T-cell (primary cell): ENCODE results near the gene ARL8A. TPM values are rescaled to one million over a fixed set of nuclear protein-coding genes. Genes with fewer than 3 reads are reported as not detected.
A peak's percentile ranks its signal among the peaks of the same experiment; 100 is the strongest.

Experiments
- ATAC-seq, 4 experiments: fragments of 200-7000 bp in 3 of 4; fragments of 150-1000 bp in 1 of 4; cut with Tn5 transposase; replicated peaks in 1 of 4; 1 replicate in 3 of 4; 2 replicates in 1 of 4; pipeline ENCODE4 v1.10.0; 2021; ENCODE audit warnings: moderate library complexity in 3 of 4, mild to moderate bottlenecking in 2 of 4, moderate number of reproducible peaks in 1 of 4
- CTCF ChIA-PET, 2 donors: fragments of 300-600 bp; sonication (Branson Sonifier 250); formaldehyde crosslinking; loops; one replicate each; lab custom pipeline; 2022; ENCODE audit warnings: antibody characterized with exemption in 2 of 2; lab: Charles Lee
- POLR2A ChIA-PET, 2 donors: fragments of 300-600 bp; sonication (Branson Sonifier 250); formaldehyde crosslinking; loops; one replicate each; lab custom pipeline; 2022; ENCODE audit warnings: antibody characterized with exemption in 2 of 2; lab: Charles Lee
- DNase-seq, 35 experiments: peaks; one replicate each; pipeline versions ENCODE4 v3.0.0 to v3.0.0-alpha.2; 2013 to 2023
- H3K27ac ChIP-seq: one replicate; pipeline ENCODE4 v1.5.1; 2013; ENCODE audit warnings: low read length
- H3K27me3 ChIP-seq, 2 experiments: replicated peaks in 1 of 2; 1 replicate in 1 of 2; 2 replicates in 1 of 2; pipeline versions ENCODE4 v1.6.1 to v1.7.0; 2013; ENCODE audit warnings: low read length in 1 of 2, mixed read lengths in 1 of 2; ENCODE audit not compliant: control insufficient read depth in 2 of 2, insufficient read depth in 2 of 2; ENCODE audit errors: extremely low read depth in 1 of 2
- H3K36me3 ChIP-seq, 2 donors: 1 replicate in 1 of 2; 2 replicates in 1 of 2; pipeline versions ENCODE4 v1.6.1 to v1.7.0; 2013; ENCODE audit warnings: low read length in 1 of 2; ENCODE audit not compliant: control insufficient read depth in 2 of 2, insufficient read depth in 1 of 2; ENCODE audit errors: extremely low read depth in 1 of 2
- H3K4me1 ChIP-seq, 2 experiments: 1 replicate in 1 of 2; 2 replicates in 1 of 2; pipeline versions ENCODE4 v1.6.1 to v1.7.0; 2013; ENCODE audit warnings: low read length in 2 of 2, mixed read lengths in 1 of 2; ENCODE audit not compliant: insufficient read depth in 2 of 2, control insufficient read depth in 1 of 2; ENCODE audit errors: extremely low read depth in 1 of 2
- H3K4me3 ChIP-seq, 2 donors: 1 replicate in 1 of 2; 2 replicates in 1 of 2; pipeline versions ENCODE4 v1.5.1 to v1.7.0; 2013; ENCODE audit warnings: mild to moderate bottlenecking in 2 of 2, low read length in 1 of 2, moderate library complexity in 1 of 2; ENCODE audit not compliant: control insufficient read depth in 1 of 2; ENCODE audit errors: extremely low read depth in 1 of 2
- H3K9me3 ChIP-seq: 2 replicates; pipeline ENCODE4 v1.7.0; 2013
- H3K27ac Mint-ChIP-seq, 2 donors: one replicate each; pipeline ENCODE4 v1.8.0; 2020 to 2021; ENCODE audit warnings: mild to moderate bottlenecking in 2 of 2, mixed read lengths in 2 of 2
- H3K27me3 Mint-ChIP-seq, 2 donors: one replicate each; pipeline ENCODE4 v1.8.0; 2021 to 2022; ENCODE audit warnings: mixed read lengths in 2 of 2
- H3K36me3 Mint-ChIP-seq: one replicate; pipeline ENCODE4 v1.8.0; 2021; ENCODE audit warnings: mixed read lengths
- H3K4me1 Mint-ChIP-seq, 3 donors: one replicate each; pipeline ENCODE4 v1.8.0; 2020 to 2022; ENCODE audit warnings: mixed read lengths in 3 of 3, mild to moderate bottlenecking in 1 of 3
- H3K4me3 Mint-ChIP-seq, 3 donors: one replicate each; pipeline ENCODE4 v1.8.0; 2020 to 2022; ENCODE audit warnings: mild to moderate bottlenecking in 3 of 3, mixed read lengths in 3 of 3, moderate library complexity in 3 of 3
- H3K9me3 Mint-ChIP-seq, 3 donors: one replicate each; pipeline ENCODE4 v1.8.0; 2020 to 2022; ENCODE audit warnings: mixed read lengths in 3 of 3
- WGBS: methylation state at CpG from one replicate; pipeline ENCODE4 v1.1.5; 2013; ENCODE audit warnings: missing lambda C conversion rate; ENCODE audit not compliant: insufficient coverage; 5-methylcytosine and 5-hydroxymethylcytosine counted together
- total RNA-seq, 35 experiments: library from RNA in 6 of 35; stranded (reverse) in 6 of 35; fragments of 120-200 nt in 1 of 35; gene quantifications; one replicate each; pipeline versions ENCODE4 v1.2.1 to v1.2.4 and lab custom pipeline; 2013 to 2026

The ARL8A gene
- total RNA-seq, 5 donors from 2014 or later (not counting 1 experiment from before 2014, with no cell fraction given) = 37.8 to 70.2 (median 50.9) TPM

- H3K4me1 ChIP-seq = no peaks in the 10 kb centered on the region
- DNase-seq (no peak), ATAC-seq (no peak)
- no peaks in the 10 kb centered on the region for H3K9me3 Mint-ChIP-seq
- H3K27me3 ChIP-seq = peaks cover 0 to 9% of the 10 kb centered on the region in 2 experiments
- no peak overlapping the region for H3K27ac ChIP-seq
- H3K4me1 Mint-ChIP-seq = no peaks in the 10 kb centered on the region
- POLR2A ChIA-PET = no interaction called here
- no peak overlapping the region for H3K27ac Mint-ChIP-seq
- H3K4me3 Mint-ChIP-seq = no peak overlapping the region
- H3K27me3 Mint-ChIP-seq = no peaks in the 10 kb centered on the region
- H3K9me3 ChIP-seq = no peaks in the 10 kb centered on the region
- H3K4me3 ChIP-seq = no peak overlapping the region
- no peaks in the 10 kb centered on the region for H3K36me3 Mint-ChIP-seq
- WGBS = 95% methylated on average over 27 of the region's 29 CpGs
- CTCF ChIA-PET = interaction anchor here in 1 of 2 donors (0.8 to 1.0 kb wide), 3 partner anchors 17 to 42 kb away, joined by 3 to 4 read pairs (median 3); partner anchors contain the start of gene PTPN7
- H3K36me3 ChIP-seq = no peaks in the 10 kb centered on the region
Observed at GRCh38 chr1:202176949-202177927, 32.7 kb upstream of the ARL8A start.

GRCh38 chr1:202173993-202174392 lies 29.5 kb upstream of the ARL8A start:
- Histone ChIP-seq H3K4me1 (peaks cover 0 to 10% of the 10 kb centered on the region in 2 experiments), H3K27ac (no peak overlapping the region), H3K27me3 (peaks cover 0 to 8% of the 10 kb centered on the region in 2 experiments), H3K4me3 (no peak overlapping the region), H3K9me3 (no peaks in the 10 kb centered on the region), H3K36me3 (no peaks in the 10 kb centered on the region)
- CTCF ChIA-PET = interaction anchor here in 1 of 2 donors (0.6 kb wide), 1 partner anchor 17 kb away, joined by 4 read pairs; no protein-coding TSS in a partner anchor
- DNase-seq = no peak
- 88% methylated on average over 7 of the region's 7 CpGs for WGBS
- no peaks in the 10 kb centered on the region for H3K36me3 Mint-ChIP-seq
- no peaks in the 10 kb centered on the region for H3K9me3 Mint-ChIP-seq
- ATAC-seq = no peak
- H3K4me3 Mint-ChIP-seq = no peak overlapping the region
- no peak overlapping the region for H3K27ac Mint-ChIP-seq
- POLR2A ChIA-PET = interaction anchor here in 1 of 2 donors (0.6 kb wide), 1 partner anchor 1570 kb away, joined by 3 read pairs; no protein-coding TSS in a partner anchor
- peaks cover 0 to 9% (median 6%) of the 10 kb centered on the region in 3 donors for H3K4me1 Mint-ChIP-seq
- H3K27me3 Mint-ChIP-seq = no peaks in the 10 kb centered on the region

- Mint-ChIP-seq H3K4me1 (peaks cover 6 to 12% (median 6%) of the 10 kb centered on the region in 3 donors), H3K9me3 (no peaks in the 10 kb centered on the region), H3K36me3 (no peaks in the 10 kb centered on the region), H3K4me3 (no peak overlapping the region), H3K27ac (no peak overlapping the region), H3K27me3 (no peaks in the 10 kb centered on the region)
- Histone ChIP-seq H3K4me3 (no peak overlapping the region), H3K9me3 (no peaks in the 10 kb centered on the region), H3K4me1 (peaks cover 0 to 10% of the 10 kb centered on the region in 2 experiments), H3K27me3 (peaks cover 0 to 4% of the 10 kb centered on the region in 2 experiments), H3K27ac (no peak overlapping the region), H3K36me3 (no peaks in the 10 kb centered on the region)
- CTCF ChIA-PET = no interaction called here
- ATAC-seq = no peak
- 98% methylated on average over 5 of the region's 5 CpGs for WGBS
- POLR2A ChIA-PET = no interaction called here
- no peak for DNase-seq
Observed at GRCh38 chr1:202172015-202172355, 27.4 kb upstream of the ARL8A start.

GRCh38 chr1:202171292-202172014 lies 26.9 kb upstream of the ARL8A start:
- WGBS = 95% methylated on average over 10 of the region's 11 CpGs
- Histone ChIP-seq H3K4me1 (peaks cover 2 to 14% of the 10 kb centered on the region in 2 experiments), H3K27me3 (peaks cover 0 to 4% of the 10 kb centered on the region in 2 experiments), H3K4me3 (no peak overlapping the region), H3K36me3 (no peaks in the 10 kb centered on the region), H3K27ac (no peak overlapping the region), H3K9me3 (no peaks in the 10 kb centered on the region)
- ChIA-PET CTCF (interaction anchor here in 1 of 2 donors (0.7 kb wide), 1 partner anchor 1675 kb away, joined by 3 read pairs; no protein-coding TSS in a partner anchor), POLR2A (no interaction called here)
- ATAC-seq (peak in 1 of 4 experiments; percentile 33), DNase-seq (no peak)
- H3K27me3 Mint-ChIP-seq = no peaks in the 10 kb centered on the region
- H3K36me3 Mint-ChIP-seq = no peaks in the 10 kb centered on the region
- peaks cover 7 to 16% (median 9%) of the 10 kb centered on the region in 3 donors for H3K4me1 Mint-ChIP-seq
- no peak overlapping the region for H3K4me3 Mint-ChIP-seq
- no peak overlapping the region for H3K27ac Mint-ChIP-seq
- no peaks in the 10 kb centered on the region for H3K9me3 Mint-ChIP-seq

DNA sequence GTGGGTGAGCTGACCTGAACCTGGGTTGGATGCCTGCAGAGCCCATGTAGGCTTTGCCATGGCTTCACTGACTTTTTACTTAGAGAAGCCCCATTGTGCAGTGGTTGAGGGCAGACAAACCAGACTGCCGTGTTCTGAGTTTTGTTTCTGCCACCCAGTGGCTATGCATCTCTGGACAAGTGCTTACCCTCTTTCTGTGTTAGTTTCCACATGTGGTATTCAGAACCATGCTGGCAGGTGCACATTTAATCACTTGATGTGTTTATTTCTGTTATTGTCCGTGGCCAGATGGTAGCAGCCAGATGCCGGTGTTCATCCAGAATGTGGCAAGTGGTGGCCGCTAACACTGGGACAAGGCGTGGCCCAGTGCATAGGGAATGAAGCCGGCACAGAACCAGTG lies 26.2 kb upstream of the ARL8A start:
- ChIA-PET CTCF (interaction anchor here in 1 of 2 donors (0.6 to 0.7 kb wide), 2 partner anchors 15 to 1676 kb away, joined by 3 read pairs; no protein-coding TSS in a partner anchor), POLR2A (no interaction called here)
- Histone ChIP-seq H3K27me3 (peaks cover 0 to 4% of the 10 kb centered on the region in 2 experiments), H3K36me3 (no peaks in the 10 kb centered on the region), H3K9me3 (no peaks in the 10 kb centered on the region), H3K4me3 (no peak overlapping the region), H3K4me1 (peaks cover 8 to 22% of the 10 kb centered on the region in 2 experiments), H3K27ac (no peak overlapping the region)
- H3K4me1 Mint-ChIP-seq = peaks cover 7 to 24% (median 13%) of the 10 kb centered on the region in 3 donors
- peak in 3 of 4 experiments; percentile 26 to 49 (median 30) for ATAC-seq
- H3K36me3 Mint-ChIP-seq = no peaks in the 10 kb centered on the region
- peak in 1 of 35 experiments; percentile 29 for DNase-seq
- H3K27ac Mint-ChIP-seq = no peak overlapping the region
- H3K27me3 Mint-ChIP-seq = no peaks in the 10 kb centered on the region
- H3K9me3 Mint-ChIP-seq = no peaks in the 10 kb centered on the region
- 80% methylated on average over 5 of the region's 6 CpGs for WGBS
- H3K4me3 Mint-ChIP-seq = no peak overlapping the region

- H3K4me3 Mint-ChIP-seq = no peak overlapping the region
Observed at GRCh38 chr1:202168861-202169260, 24.3 kb upstream of the ARL8A start.

More at GRCh38 chr1:202168861-202169260, 24.3 kb upstream of the ARL8A start:
- Mint-ChIP-seq H3K9me3 (no peaks in the 10 kb centered on the region), H3K36me3 (no peaks in the 10 kb centered on the region), H3K4me1 (peaks cover 23 to 42% (median 32%) of the 10 kb centered on the region in 3 donors), H3K27ac (no peak overlapping the region), H3K27me3 (no peaks in the 10 kb centered on the region)
- ChIA-PET POLR2A (interaction anchor here in 1 of 2 donors (0.7 kb wide), 1 partner anchor 13 kb away, joined by 3 read pairs; no protein-coding TSS in a partner anchor), CTCF (no interaction called here)
- no peak overlapping the region for H3K27ac ChIP-seq
- no peak overlapping the region for H3K4me3 ChIP-seq
- no peaks in the 10 kb centered on the region for H3K9me3 ChIP-seq
- no peaks in the 10 kb centered on the region for H3K36me3 ChIP-seq
- H3K27me3 ChIP-seq = peaks cover 0 to 4% of the 10 kb centered on the region in 2 experiments
- DNase-seq (no peak), ATAC-seq (no peak)
- H3K4me1 ChIP-seq = peaks cover 22 to 40% of the 10 kb centered on the region in 2 experiments
- 98% methylated on average over 4 of the region's 7 CpGs for WGBS
